ENCODE data around the gene MOV10.

The MOV10 gene

GRCh38 chr1:112700290-112701226 is 26.1 kb downstream of the MOV10 start:
- peak; percentile 79 for DNase-seq

DNA sequence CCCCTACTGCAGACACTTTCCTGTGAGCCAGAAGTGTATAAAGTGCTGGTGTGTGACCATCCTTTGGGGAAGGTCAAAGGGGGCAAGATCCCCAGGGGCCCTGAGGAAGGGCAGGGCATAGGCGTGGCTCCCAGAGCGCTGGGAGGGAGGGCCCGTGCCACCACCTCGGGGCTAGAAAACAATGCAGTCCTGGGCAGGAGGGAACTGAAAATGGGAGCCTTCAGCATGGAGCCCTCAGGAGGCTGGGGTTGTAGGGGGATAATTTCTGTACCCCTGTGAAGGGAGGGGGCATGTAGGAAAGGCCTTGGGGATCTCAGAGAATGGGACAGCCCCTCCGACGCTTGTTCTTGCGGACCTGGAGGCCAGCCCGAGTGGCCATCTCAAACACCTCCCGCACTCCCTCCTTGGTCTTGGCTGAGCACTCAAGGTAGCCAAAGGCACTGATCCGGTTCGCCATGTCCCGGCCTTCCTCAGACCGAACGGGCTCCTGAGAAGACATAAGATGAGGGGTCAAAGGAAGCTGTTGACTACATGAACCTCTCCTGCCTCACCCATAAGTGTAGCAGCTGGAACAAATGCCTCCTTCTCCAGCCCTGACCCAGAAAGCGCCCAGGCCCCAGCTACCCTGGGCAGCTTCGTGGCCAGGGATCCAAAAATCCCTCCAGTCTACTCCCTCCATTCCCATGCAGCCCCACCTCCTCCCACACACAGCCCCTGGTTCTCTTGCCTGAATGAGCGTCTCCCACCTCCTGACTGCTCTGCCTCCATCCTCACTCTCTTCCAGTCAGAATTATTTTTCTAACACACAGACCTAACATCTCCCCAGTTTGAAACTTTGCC is 27.0 kb downstream of the MOV10 start:
- no peak for DNase-seq

DNA sequence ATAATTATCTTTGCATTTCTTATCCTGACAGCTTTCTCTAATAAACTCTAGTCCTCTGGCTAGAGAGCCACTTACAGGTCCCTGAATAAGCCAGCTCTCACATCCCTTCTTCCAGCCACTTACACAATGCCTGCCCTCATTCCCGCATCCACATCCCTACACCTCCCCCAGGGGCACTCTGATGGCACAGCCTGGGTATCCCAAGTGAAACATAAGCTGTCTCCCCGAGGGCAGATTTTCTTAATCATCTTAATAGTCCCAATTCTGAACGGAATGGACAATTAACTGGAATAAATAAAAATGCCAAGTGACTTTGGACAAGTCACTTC is 27.6 kb downstream of the MOV10 start:
- no peak for DNase-seq

GRCh38 chr1:112702420-112703261 is 28.2 kb downstream of the MOV10 start:
- DNase-seq = no peak

DNA sequence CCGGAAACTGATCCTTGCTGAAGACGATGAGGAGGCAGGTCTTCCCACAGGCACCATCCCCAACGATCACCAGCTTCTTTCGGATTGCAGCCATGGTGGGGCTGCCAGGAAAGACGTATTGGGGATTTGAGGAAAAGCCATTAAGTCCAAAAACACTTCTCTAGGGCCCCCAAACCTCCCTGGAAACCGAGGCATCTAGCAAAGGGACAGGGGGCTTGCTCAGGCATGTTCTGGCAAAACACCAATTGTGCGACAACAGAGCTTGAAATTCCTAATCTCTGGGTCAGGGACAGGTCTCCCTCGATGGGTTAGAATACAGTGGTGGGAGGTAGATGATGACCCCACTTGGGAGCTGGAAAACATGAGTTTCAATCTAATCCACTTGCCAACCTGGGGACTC is 29.2 kb downstream of the MOV10 start:
- DNase-seq = no peak

DNA sequence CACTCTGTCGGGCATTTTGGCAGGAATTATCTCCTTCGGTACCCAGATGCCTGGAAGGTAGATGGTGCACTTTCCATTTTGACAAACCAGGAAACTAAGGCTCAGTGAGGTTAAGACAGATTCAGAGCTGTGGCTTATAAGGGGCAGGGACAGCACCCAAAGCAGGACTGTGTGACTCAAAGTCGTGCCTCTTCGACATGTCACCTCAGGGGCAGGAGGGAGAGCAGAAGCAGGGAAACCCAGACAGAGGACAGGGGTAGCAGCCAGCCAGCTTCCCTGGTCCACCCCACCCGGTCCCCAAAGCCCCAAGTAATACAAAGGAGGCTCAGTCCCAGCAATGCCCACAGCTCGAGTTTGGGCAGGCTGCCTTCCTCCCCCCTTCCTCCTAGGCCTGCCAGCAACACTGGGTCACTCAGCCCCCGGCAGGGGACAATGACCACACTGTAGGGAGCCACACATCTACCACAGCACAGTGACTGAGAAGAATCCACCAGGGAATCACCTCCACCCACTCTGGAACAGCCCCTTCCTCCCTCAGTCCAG is 30.0 kb downstream of the MOV10 start:
- DNase-seq = no peak

DNA sequence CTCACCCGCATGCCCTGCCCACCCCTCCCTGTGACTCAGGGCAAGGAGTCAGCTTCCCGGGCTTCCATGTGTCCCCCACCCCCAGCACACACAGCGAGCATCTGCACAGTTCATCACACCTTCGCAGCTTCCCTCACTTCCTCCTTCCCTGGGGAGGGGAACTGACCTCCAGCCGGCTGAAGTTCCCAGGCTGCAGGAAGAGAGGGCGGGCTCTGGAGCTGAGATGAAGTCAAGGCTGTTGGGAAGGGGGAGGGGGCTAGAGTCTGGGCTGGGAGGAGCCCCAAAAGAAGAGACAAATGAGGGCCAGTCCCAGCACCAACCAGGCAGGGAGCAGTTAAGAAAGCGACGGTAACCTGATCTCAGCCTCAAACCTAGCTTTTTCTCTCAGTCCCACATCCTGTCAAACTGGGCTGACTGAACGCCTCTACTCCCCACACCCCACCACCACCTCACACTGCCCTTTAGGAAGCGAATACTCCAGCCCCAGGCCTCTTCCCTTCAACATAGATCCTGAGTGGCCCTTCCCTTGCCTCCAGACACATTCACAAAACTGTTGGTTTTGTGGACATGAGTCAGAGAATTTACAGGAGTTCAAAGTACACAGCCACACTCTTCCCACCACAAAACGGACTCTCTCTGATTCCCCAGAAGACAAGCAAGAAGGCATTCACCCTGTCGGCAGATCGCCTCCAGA is 30.6 kb downstream of the MOV10 start:
- no peak for DNase-seq

DNA sequence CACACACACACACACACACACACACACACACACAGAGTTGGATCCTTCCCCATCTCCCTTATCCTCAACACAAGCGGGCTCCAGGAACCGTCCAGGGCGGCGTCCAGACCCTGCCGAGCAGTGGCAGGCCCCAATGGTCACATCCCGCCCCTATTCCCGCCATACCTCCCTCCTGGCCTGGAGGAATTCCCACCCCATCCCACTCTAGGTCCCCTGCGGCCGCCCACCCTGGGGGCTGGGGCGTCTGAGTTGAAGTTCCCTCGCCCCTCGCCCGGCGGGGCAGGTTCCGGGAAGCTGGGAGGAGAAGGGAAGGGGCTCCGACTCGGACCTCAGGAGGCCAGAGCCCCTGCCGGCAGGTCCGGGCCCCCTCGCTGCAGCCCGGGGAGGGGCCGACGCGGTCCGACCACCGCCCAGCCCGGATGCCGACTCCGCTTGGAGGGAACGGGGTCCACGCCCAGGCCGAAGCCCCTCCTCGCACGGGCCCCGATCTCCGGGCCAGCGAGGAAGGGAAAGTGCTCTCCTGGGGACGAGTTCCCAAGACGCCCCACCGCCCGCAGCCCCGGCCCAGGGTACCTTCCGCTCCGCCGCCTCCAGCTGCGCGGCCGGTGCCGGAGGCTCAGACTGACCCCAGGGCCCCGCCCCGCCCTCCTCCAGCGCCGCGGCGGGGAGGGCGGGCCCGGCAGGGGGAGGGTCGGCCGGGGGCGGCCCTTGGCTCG is 32.2 kb downstream of the MOV10 start, which contains the start of gene RHOC:
Gene RHOC (minus strand): TSS at position 623 of the 716 bp plus-strand sequence. CDS start 3,328 bp downstream, outside the sequence.
- DNase-seq = no peak

DNA sequence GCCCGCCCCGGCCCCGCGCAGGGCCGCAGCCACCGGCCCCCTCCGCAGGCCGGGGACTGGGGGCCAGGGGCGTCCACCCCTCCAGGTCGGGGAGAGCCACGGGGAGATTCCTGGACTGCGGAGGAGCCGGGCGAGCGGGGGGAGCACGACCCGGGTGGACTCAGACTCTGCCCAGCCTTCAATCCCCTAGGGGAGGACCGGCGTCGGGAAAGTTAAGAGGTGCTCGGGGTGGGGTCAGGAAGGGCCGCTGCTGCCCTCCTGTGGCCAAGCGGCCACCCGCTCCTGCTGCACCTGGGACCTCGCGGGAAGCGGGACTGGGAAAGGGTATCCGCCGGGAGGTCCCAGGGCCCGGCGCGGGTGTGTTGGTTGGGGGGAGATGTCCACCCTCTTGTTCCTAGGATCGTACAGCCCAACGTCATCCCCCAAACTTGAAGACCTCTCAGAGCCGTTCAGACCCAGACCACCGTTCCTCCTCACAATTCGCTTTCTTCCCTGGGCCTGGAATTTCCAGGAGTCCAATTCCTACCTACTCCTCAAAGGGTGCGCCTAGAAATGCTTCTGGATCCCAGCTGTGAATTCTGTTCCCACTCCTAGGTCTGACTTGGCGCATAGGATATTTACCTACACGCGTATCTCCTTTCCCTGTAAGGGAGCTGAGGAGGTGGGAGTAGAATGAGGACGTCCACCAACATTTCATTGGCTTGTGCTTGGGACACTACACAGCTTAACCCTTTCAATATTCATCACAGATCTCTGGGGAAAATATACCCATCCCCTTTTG is 33.0 kb downstream of the MOV10 start:
- peak; percentile 71 for DNase-seq

GRCh38 chr1:112708002-112708448 is 33.6 kb downstream of the MOV10 start:
- no peak for DNase-seq

DNA sequence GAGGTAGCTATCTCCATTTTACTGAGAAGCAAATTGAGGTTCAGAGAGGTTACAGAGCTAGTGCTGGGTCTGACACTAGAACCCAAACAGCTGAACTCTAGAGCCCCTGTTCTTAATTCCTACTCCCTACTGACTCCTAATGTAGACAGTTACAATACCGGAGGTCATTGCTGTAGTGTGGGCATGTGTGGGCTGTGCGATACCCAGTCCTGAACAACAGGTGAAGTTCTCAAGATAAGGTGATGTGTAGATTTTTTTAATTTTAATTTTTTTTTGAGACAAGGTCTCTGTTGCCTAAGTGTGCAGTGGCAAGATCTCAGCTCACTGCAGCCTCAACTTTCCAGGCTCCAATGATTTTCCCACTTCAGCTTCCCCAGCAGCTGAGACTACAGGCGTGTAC is 34.0 kb downstream of the MOV10 start:
- no peak for DNase-seq

DNA sequence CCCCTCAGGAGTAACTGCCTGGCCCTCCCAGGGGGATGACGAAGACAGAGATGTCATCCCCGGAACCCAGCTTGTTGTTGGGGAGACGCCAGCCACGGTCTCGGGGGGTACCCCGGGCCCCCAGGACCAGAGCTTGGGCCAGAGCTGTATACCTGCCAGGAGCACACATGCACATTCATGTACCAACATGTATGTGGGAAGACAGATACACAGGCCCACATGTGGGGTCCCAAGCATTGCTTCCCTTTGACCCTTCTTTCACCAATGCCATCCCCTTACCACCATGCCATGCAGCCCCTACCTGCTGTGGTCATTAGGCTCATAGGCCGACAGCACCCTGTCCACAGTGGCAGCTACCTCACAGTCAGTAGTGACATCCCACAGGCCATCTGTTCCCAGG is 35.7 kb downstream of the MOV10 start:
- no peak for DNase-seq

DNA sequence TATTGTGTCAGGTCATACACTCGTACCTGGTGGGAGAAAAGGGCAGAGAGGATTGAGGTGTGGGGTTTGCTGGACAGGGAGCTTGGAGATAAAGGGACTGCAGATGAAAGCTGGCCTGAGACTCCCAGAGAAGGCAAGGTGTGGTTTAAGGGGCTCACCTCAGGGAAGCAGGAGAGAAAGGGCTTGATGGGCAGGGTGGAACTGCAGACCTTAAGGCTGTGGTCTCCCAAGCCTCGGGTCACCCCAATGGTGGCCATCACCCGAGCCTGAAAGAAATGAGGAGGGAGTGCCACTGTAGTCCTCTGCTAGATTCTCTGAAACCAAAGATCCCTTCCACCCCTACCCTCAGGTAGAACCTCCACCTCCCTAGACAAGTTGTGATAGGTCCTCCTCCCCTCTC is 36.1 kb downstream of the MOV10 start:
- no peak for DNase-seq

GRCh38 chr1:112711041-112711440 is 36.6 kb downstream of the MOV10 start:
- no peak for DNase-seq

GRCh38 chr1:112711670-112712069 is 37.2 kb downstream of the MOV10 start:
- DNase-seq = no peak

GRCh38 chr1:112712191-112712590 is 37.7 kb downstream of the MOV10 start:
- DNase-seq = no peak

DNA sequence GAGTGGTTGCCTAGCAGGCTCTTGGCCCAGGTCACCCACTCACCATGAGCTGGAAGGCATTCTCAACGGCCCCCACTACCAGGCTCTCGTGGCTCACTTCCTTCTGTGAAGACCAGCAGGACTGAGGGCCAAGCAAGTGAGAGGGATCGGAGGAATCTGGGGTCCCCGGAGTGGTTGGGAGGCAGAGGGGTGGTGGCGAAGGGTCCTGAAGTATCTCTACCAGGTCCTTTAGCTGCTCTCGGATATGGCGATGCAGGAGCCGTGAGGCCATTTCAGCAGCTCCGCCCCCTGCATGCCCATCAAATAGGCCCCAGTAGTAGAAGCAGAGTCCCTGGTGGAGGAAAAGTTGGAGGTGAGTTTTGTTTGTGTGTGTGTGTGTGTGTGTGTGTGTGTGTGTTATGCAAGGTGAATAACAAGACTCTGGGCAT is 38.3 kb downstream of the MOV10 start:
- DNase-seq = no peak

GRCh38 chr1:112713466-112714312 is 39.2 kb downstream of the MOV10 start:
- DNase-seq = no peak

All from NCI-H1694 treated with DMSO at 0.1 percent for 48 hours (cell line).